Endometrial microvascular endothelial cells (primary cell): ENCODE results near the gene MRS2. TPM values are rescaled to one million over a fixed set of nuclear protein-coding genes. Genes with fewer than 3 reads are reported as not detected.

ENCODE experiments used
- in situ Hi-C: cut with HindIII; loops from 2 replicates; pipeline ENCODE4 v1.10.0; 2017; ENCODE audit warnings: low sequenced_read_pairs, low pct_unique_long_range_greater_than_20kb; ENCODE audit errors: inconsistent ontology term
- total RNA-seq: library from RNA; depleted of rRNA; stranded (reverse); fragments of >200 nt; gene quantifications from one replicate; pipeline ENCODE4 v1.2.3, GENCODE V29; 2015; ENCODE audit errors: inconsistent ontology term

The MRS2 gene
- total RNA-seq, 1 donor from 2014 or later = 38.0 TPM

- in situ Hi-C loops = no loop called here
Measured at GRCh38 chr6:24415753-24416152, 13.0 kb downstream of the MRS2 start.

GRCh38 chr6:24419526-24419925 is 16.8 kb downstream of the MRS2 start:
- in situ Hi-C loops = no loop called here

- in situ Hi-C loops = no loop called here
Measured at GRCh38 chr6:24425091-24425490, 22.4 kb downstream of the MRS2 start.

- in situ Hi-C loops = no loop called here
Measured at GRCh38 chr6:24426729-24427446, 24.2 kb downstream of the MRS2 start.

GRCh38 chr6:24428615-24429014 is 25.9 kb downstream of the MRS2 start:
- in situ Hi-C loops = no loop called here

GRCh38 chr6:24429146-24429545 is 26.4 kb downstream of the MRS2 start:
- in situ Hi-C loops = no loop called here

- in situ Hi-C loops = no loop called here
Measured at GRCh38 chr6:24430086-24430485, 27.4 kb downstream of the MRS2 start.

GRCh38 chr6:24431045-24431451 is 28.3 kb downstream of the MRS2 start:
- in situ Hi-C loops = no loop called here

- in situ Hi-C loops = no loop called here
Measured at GRCh38 chr6:24432611-24433010, 29.9 kb downstream of the MRS2 start.

- in situ Hi-C loops = no loop called here
Measured at GRCh38 chr6:24436979-24437378, 34.2 kb downstream of the MRS2 start.

- in situ Hi-C loops = no loop called here
Measured at GRCh38 chr6:24439858-24440539, 37.3 kb downstream of the MRS2 start.

GRCh38 chr6:24440897-24441598 is 38.3 kb downstream of the MRS2 start:
- in situ Hi-C loops = no loop called here

- in situ Hi-C loops = no loop called here
Measured at GRCh38 chr6:24441599-24441904, 38.8 kb downstream of the MRS2 start.

GRCh38 chr6:24444588-24444987 is 41.9 kb downstream of the MRS2 start:
- in situ Hi-C loops = no loop called here

- in situ Hi-C loops = no loop called here
Measured at GRCh38 chr6:24445704-24446103, 43.0 kb downstream of the MRS2 start.

- in situ Hi-C loops = no loop called here
Measured at GRCh38 chr6:24446670-24447069, 43.9 kb downstream of the MRS2 start.

- in situ Hi-C loops = no loop called here
Measured at GRCh38 chr6:24448396-24448795, 45.7 kb downstream of the MRS2 start.

GRCh38 chr6:24448828-24449525 is 46.2 kb downstream of the MRS2 start:
- in situ Hi-C loops = no loop called here

GRCh38 chr6:24451581-24452388 is 49.0 kb downstream of the MRS2 start:
- in situ Hi-C loops = no loop called here
